Fibroblast of lung (primary cell): ENCODE data around the gene NOP56.

ENCODE experiments used
- CTCF ChIP-seq, 2 donors: IDR thresholded peaks in 1 of 2; conservative IDR thresholded peaks in 1 of 2; 1 replicate in 1 of 2; 2 replicates in 1 of 2; pipeline ENCODE4 v1.5.1; 2011 to 2012; ENCODE audit warnings: low read length in 2 of 2, control low read depth in 1 of 2, inconsistent platforms in 1 of 2, low read depth in 1 of 2, mild to moderate bottlenecking in 1 of 2
- EZH2 ChIP-seq: IDR thresholded peaks from 2 replicates; pipeline ENCODE4 v1.5.1; 2012; ENCODE audit warnings: low read length, control low read depth, mild to moderate bottlenecking; ENCODE audit errors: missing control alignments

- TF ChIP-seq CTCF (conservative IDR thresholded peaks at IDR 0.05 in 1 of 2, IDR thresholded peaks at IDR 0.05 in 1 of 2; ENCODE audit: low read depth in 1 of 2, low read length in 2 of 2) (no peak), EZH2 (no peak)
Observed at GRCh38 chr20:2663887-2664719, 11.7 kb downstream of the NOP56 start, which contains the start of gene IDH3B.
